IPS-18c (cell line): ENCODE results near the gene TMEM132D.
"Not testable (repeated sequence)": the region's sequence is repeated elsewhere in the genome, so short reads cannot be mapped to it uniquely, and the experiment has no call there.

Experiments
- H3K4me3 ChIP-seq: 2 replicates; pipeline ENCODE4 v1.7.0; 2013; ENCODE audit warnings: low read depth, mild to moderate bottlenecking, low read length, moderate library complexity; ENCODE audit not compliant: insufficient read depth
- H3K9me3 ChIP-seq: one replicate; pipeline ENCODE4 v1.6.1; 2013; ENCODE audit warnings: mild to moderate bottlenecking, low read length, moderate library complexity; ENCODE audit not compliant: control insufficient read depth, insufficient read depth

Gene TMEM132D

GRCh38 chr12:129903956-129904829, at the start of gene TMEM132D:
TMEM132D (minus strand) TSS chr12:129904025.
- H3K4me3 ChIP-seq = peak within 1 kb of the TSS; percentile 73
- peaks cover 2% of the 10 kb centered on the region for H3K9me3 ChIP-seq

GRCh38 chr12:129949651-129950050, 45.8 kb upstream of the TMEM132D start:
- no peaks in the 10 kb centered on the region for H3K9me3 ChIP-seq
- H3K4me3 ChIP-seq = no peak overlapping the region

- Histone ChIP-seq H3K9me3 (no peaks in the 10 kb centered on the region), H3K4me3 (no peak overlapping the region)
These were observed 37.8 kb upstream of the TMEM132D start for GRCh38 chr12:129941618-129942017.

GRCh38 chr12:129938089-129938488, 34.3 kb upstream of the TMEM132D start:
- Histone ChIP-seq H3K9me3 (peaks cover 5% of the 10 kb centered on the region), H3K4me3 (no peak overlapping the region)

GRCh38 chr12:129937426-129937825, 33.6 kb upstream of the TMEM132D start:
- Histone ChIP-seq H3K9me3 (peaks cover 5% of the 10 kb centered on the region), H3K4me3 (no peak overlapping the region)

- peaks cover 2% of the 10 kb centered on the region for H3K9me3 ChIP-seq
- H3K4me3 ChIP-seq = no peak overlapping the region
These were observed 24.8 kb upstream of the TMEM132D start for GRCh38 chr12:129928643-129929042.

- H3K4me3 ChIP-seq = no peak overlapping the region
- peaks cover 2% of the 10 kb centered on the region for H3K9me3 ChIP-seq
These were observed 23.6 kb upstream of the TMEM132D start for GRCh38 chr12:129927316-129927900.

- H3K4me3 ChIP-seq = no peak overlapping the region
- H3K9me3 ChIP-seq = no peaks in the 10 kb centered on the region
These were observed 7.7 kb upstream of the TMEM132D start for GRCh38 chr12:129911428-129912049.

- H3K9me3 ChIP-seq = no peaks in the 10 kb centered on the region
- H3K4me3 ChIP-seq = no peak overlapping the region
These were observed 5.5 kb upstream of the TMEM132D start for GRCh38 chr12:129909051-129910020.

- Histone ChIP-seq H3K4me3 (peak overlapping the region; percentile 73), H3K9me3 (peaks cover 2% of the 10 kb centered on the region)
These were observed 506 bp downstream of the TMEM132D start for GRCh38 chr12:129903092-129903945.

DNA sequence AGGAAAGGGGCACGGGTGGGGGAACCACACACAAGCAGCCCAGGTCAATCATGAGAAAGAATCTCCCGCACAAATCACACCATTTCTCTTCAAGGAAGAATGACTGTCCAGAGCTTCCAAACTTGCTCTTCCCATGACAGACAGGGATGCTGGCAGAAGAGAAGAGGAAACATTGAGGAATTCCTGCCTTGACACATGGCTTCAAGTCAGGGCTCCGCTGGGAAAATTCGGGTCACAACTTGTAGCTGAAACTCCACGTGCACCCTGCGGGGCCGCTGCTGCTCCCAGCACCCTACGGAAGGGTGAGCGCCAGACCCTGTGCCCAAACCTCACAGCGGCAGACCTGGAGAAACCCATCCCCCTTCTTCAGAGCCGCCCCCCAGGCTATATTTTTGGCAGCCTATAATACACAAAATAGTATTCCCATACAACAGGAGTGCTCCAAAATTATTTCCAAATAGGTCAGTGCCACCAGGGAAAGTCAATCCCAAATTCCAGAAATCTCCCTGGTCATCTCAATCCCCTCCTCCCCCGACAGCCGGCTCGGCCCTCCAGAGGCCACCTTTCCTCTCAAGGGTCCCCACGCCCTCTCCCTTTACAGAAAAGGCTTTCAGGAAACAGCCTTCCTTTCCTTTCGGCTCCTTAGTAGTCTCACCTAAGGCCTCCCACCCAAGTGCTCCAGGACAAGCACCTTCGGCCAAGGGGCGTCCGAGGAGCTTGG, 1.3 kb downstream of the TMEM132D start:
- peak overlapping the region; percentile 73 for H3K4me3 ChIP-seq
- peaks cover 2% of the 10 kb centered on the region for H3K9me3 ChIP-seq

- peaks cover 2% of the 10 kb centered on the region for H3K9me3 ChIP-seq
- H3K4me3 ChIP-seq = no peak overlapping the region
These were observed 2.6 kb downstream of the TMEM132D start for GRCh38 chr12:129901254-129901653.

- H3K9me3 ChIP-seq = peaks cover 2% of the 10 kb centered on the region
- H3K4me3 ChIP-seq = no peak overlapping the region
These were observed 3.5 kb downstream of the TMEM132D start for GRCh38 chr12:129900306-129900705.

DNA sequence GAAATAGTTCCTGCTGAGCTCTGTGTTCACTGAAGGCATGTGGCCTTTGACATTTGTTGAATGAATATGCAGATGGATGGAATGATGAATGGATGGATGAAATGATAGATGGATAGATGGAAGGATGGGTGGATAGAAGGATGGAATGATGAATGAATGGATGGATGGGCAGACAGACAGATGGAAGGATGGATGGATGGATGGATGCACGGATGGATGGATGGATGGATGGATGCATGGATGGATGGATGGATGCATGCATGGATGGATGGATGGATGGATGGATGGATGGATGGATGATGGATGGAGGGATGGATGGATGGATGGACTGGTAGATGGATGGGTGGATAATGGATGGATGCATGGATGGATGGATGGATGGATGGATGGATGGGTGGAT, 4.8 kb downstream of the TMEM132D start:
- not testable (repeated sequence) for H3K4me3 ChIP-seq

DNA sequence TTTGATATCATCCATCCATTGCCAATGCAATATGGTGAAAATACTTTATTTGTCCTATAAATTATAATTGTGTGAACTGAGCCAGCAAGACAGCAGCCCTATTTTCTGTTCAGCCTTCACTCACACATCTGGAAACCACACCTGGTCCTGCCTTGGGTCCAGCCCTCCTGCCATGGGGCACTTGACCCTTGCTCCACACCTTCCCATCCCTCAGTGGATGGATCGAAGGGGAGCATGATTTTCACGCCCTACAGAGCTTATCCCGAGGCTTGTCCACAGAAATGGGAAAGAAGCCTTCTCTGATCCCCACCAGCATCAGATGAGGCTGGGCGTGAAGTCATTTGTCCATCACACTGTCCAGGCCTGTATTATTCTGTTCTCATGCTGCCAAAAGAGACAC, 10.1 kb downstream of the TMEM132D start:
- no peaks in the 10 kb centered on the region for H3K9me3 ChIP-seq
- no peak overlapping the region for H3K4me3 ChIP-seq

More for the DNA sequence above, 4.8 kb downstream of the TMEM132D start:
- not testable (repeated sequence) for H3K9me3 ChIP-seq

- no peaks in the 10 kb centered on the region for H3K9me3 ChIP-seq
- no peak overlapping the region for H3K4me3 ChIP-seq
These were observed 16.7 kb downstream of the TMEM132D start for GRCh38 chr12:129887101-129887500.
